K562 (cell line): ENCODE results near the gene AKR1A1. TPM values are rescaled to one million over a fixed set of nuclear protein-coding genes. Genes with fewer than 3 reads are reported as not detected.

Experiments
- CCAR2 ChIP-seq: fragments of 200-400 bp; formaldehyde crosslinking; IDR thresholded peaks from 2 replicates; pipeline ENCODE4 v1.6.1; 2017; ENCODE audit warnings: mild to moderate bottlenecking, low read depth, low read length
- DDX20 ChIP-seq: fragments of 450-650 bp; IDR thresholded peaks from 2 replicates; pipeline ENCODE4 v1.6.1; 2016; ENCODE audit warnings: missing genetic modification characterization, low read depth, mild to moderate bottlenecking, missing compliant biosample characterization, moderate library complexity
- ETV6 ChIP-seq, 3 experiments: fragments of 150-350 bp in 1 of 3; sonication (generic) in 1 of 3; formaldehyde crosslinking in 1 of 3; IDR thresholded peaks; 2 replicates each; pipeline versions ENCODE4 v1.6.1 to v1.8.0; 2014 to 2022; ENCODE audit warnings: borderline replicate concordance in 2 of 3, low read depth in 2 of 3, antibody characterized with exemption in 1 of 3, low read length in 1 of 3, mild to moderate bottlenecking in 1 of 3, missing genetic modification reagents in 1 of 3
- HDGF ChIP-seq: fragments of 450-650 bp; IDR thresholded peaks from 2 replicates; pipeline ENCODE4 v1.6.1; 2016
- NFIC ChIP-seq: fragments of 450-650 bp; IDR thresholded peaks from 2 replicates; pipeline ENCODE4 v1.6.1; 2017; ENCODE audit warnings: mild to moderate bottlenecking, inconsistent platforms
- POLR2A ChIP-seq: fragments of 450-650 bp; conservative IDR thresholded peaks from 2 replicates; pipeline ENCODE4 v1.6.1; 2016
- POLR2B ChIP-seq: fragments of 450-650 bp; IDR thresholded peaks from 2 replicates; pipeline ENCODE4 v1.6.1; 2018; ENCODE audit warnings: low read depth; ENCODE audit not compliant: partially characterized antibody
- POLR2G ChIP-seq: fragments of 200-400 bp; formaldehyde crosslinking; IDR thresholded peaks from 2 replicates; pipeline ENCODE4 v1.6.1; 2017; ENCODE audit warnings: low read depth, mild to moderate bottlenecking, antibody characterized with exemption, low read length, moderate library complexity
- RERE ChIP-seq: sonication (generic); formaldehyde crosslinking; IDR thresholded peaks from 2 replicates; pipeline ENCODE4 v1.8.0; 2023; ENCODE audit warnings: missing genetic modification reagents, mild to moderate bottlenecking, borderline replicate concordance
- TOE1 ChIP-seq, 2 experiments: fragments of 450-650 bp in 1 of 2; sonication (generic) in 1 of 2; formaldehyde crosslinking in 1 of 2; IDR thresholded peaks; 2 replicates each; pipeline versions ENCODE4 v1.7.1 to v1.8.0; 2016 to 2022; ENCODE audit warnings: borderline replicate concordance in 2 of 2, mild to moderate bottlenecking in 2 of 2, antibody characterized with exemption in 1 of 2, inconsistent platforms in 1 of 2, low read depth in 1 of 2, missing genetic modification reagents in 1 of 2, moderate library complexity in 1 of 2
- ZBTB17 ChIP-seq: fragments of 450-650 bp; formaldehyde crosslinking; IDR thresholded peaks from 2 replicates; pipeline ENCODE4 v1.4.0; 2020; ENCODE audit warnings: mild to moderate bottlenecking
- ZBTB5 ChIP-seq: fragments of 450-650 bp; IDR thresholded peaks from 2 replicates; pipeline ENCODE4 v1.6.1; 2017; ENCODE audit warnings: antibody characterized with exemption
- ZKSCAN3 ChIP-seq: fragments of 250-450 bp; sonication (Bioruptor Pico); IDR thresholded peaks from 2 replicates; pipeline ENCODE4 v1.4.0; 2020
- ZNF79 ChIP-seq: fragments of 250-450 bp; sonication (Bioruptor Pico); IDR thresholded peaks from 2 replicates; pipeline ENCODE4 v1.4.0; 2020; ENCODE audit warnings: low read depth, mild to moderate bottlenecking, moderate library complexity
- polyA plus RNA-seq, 8 experiments: library from polyadenylated mRNA; depleted of rRNA in 4 of 8; stranded (reverse) in 5 of 8; unstranded in 3 of 8; fragments of >200 nt; fragmentation: Nextera tagmentation in 2 of 8; fragmentation: Illumina TruSeq in 1 of 8; extraction: Ambion mirVana in 2 of 8; extraction: Trizol in 1 of 8; gene quantifications; 2 replicates each; pipeline versions ENCODE4 v1.2.1 to v1.2.3, GENCODE V29; 2011 to 2014; ENCODE audit warnings: inconsistent platforms in 1 of 8, missing spikeins in 1 of 8
- total RNA-seq, 7 experiments: library from RNA; depleted of rRNA in 6 of 7; stranded (reverse); fragments of >200 nt in 6 of 7; fragmentation: Illumina TruSeq in 2 of 7; extraction: Trizol in 2 of 7; gene quantifications; 2 replicates each; pipeline versions ENCODE4 v1.2.1 to v1.2.3, GENCODE V29; 2011 to 2021; ENCODE audit warnings: low replicate concordance in 1 of 7
- TF ChIP-seq, protein P1 (sequence below), 2 experiments: fragments of 450-650 bp in 1 of 2; sonication (generic) in 1 of 2; formaldehyde crosslinking; conservative IDR thresholded peaks; 2 replicates each; pipeline versions ENCODE4 v1.4.0 to v1.8.1; 2020 to 2022; ENCODE audit warnings: mild to moderate bottlenecking in 1 of 2, missing genetic modification reagents in 1 of 2
- TF ChIP-seq, protein P2 (sequence below): fragments of 250-450 bp; sonication (Bioruptor Pico); IDR thresholded peaks from 2 replicates; pipeline ENCODE4 v1.5.0; 2022; ENCODE audit warnings: mild to moderate bottlenecking

Gene AKR1A1
- total and polyA plus RNA-seq, 9 of the 15 experiments (the other 6 are each of a cell fraction or from before 2014, with no cell fraction given) = 68.6 to 211 (median 132) TPM

- TF ChIP-seq, protein P1, sequence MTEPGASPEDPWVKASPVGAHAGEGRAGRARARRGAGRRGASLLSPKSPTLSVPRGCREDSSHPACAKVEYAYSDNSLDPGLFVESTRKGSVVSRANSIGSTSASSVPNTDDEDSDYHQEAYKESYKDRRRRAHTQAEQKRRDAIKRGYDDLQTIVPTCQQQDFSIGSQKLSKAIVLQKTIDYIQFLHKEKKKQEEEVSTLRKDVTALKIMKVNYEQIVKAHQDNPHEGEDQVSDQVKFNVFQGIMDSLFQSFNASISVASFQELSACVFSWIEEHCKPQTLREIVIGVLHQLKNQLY (CRISPR knock-in tag; conservative IDR thresholded peaks at IDR 0.05) = no peak
- TF ChIP-seq ZNF79 (no peak), ZBTB5 (no peak), ZKSCAN3 (CRISPR knock-in tag) (no peak), POLR2B (peak; percentile 52), RERE (CRISPR knock-in tag) (no peak), CCAR2 (no peak), ZBTB17 (CRISPR knock-in tag) (no peak), POLR2A (peak; percentile 68), NFIC (peak; percentile 26; the same call in 1 of the 2 replicates), ETV6 (IDR thresholded peaks at IDR 0.05; ENCODE audit: borderline replicate concordance in 1 of 2, low read depth in 2 of 2, low read length in 1 of 2) (no peak), ETV6 (CRISPR knock-in tag; IDR thresholded peaks at IDR 0.05; ENCODE audit: borderline replicate concordance) (no peak), TOE1 (IDR thresholded peaks at IDR 0.05; ENCODE audit: borderline replicate concordance) (no peak), TOE1 (CRISPR knock-in tag; IDR thresholded peaks at IDR 0.05; ENCODE audit: borderline replicate concordance, low read depth) (no peak), HDGF (no peak), DDX20 (tag) (no peak), POLR2G (peak; percentile 64)
- TF ChIP-seq, protein P2, sequence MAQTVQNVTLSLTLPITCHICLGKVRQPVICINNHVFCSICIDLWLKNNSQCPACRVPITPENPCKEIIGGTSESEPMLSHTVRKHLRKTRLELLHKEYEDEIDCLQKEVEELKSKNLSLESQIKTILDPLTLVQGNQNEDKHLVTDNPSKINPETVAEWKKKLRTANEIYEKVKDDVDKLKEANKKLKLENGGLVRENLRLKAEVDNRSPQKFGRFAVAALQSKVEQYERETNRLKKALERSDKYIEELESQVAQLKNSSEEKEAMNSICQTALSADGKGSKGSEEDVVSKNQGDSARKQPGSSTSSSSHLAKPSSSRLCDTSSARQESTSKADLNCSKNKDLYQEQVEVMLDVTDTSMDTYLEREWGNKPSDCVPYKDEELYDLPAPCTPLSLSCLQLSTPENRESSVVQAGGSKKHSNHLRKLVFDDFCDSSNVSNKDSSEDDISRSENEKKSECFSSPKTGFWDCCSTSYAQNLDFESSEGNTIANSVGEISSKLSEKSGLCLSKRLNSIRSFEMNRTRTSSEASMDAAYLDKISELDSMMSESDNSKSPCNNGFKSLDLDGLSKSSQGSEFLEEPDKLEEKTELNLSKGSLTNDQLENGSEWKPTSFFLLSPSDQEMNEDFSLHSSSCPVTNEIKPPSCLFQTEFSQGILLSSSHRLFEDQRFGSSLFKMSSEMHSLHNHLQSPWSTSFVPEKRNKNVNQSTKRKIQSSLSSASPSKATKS (CRISPR knock-in tag) = no peak
Observed at GRCh38 chr1:45508295-45509151, 42.1 kb upstream of the AKR1A1 start (continued).
